Measurements from ENCODE around the gene FLVCR2.

- TF ChIP-seq CTCF (IDR thresholded peaks at IDR 0.05; ENCODE audit: low read length) = no peak
- TF ChIP-seq EZH2 (optimal IDR thresholded peaks at IDR 0.05; ENCODE audit: low read depth, low read length) = no peak
- no peak for TF ChIP-seq EZH2phosphoT487 (IDR thresholded peaks at IDR 0.05; ENCODE audit: low read length)
Measured at GRCh38 chr14:75697386-75697785, 119.0 kb downstream of the FLVCR2 start.

All from MM.1S (cell line).